ENCODE measurements around the gene GAS2L1. TPM values are rescaled to one million over a fixed set of nuclear protein-coding genes. Genes with fewer than 3 reads are reported as not detected.

The GAS2L1 gene
- total RNA-seq, 1 donor from 2014 or later = not detected

GRCh38 chr22:29341056-29341848, 34.8 kb downstream of the GAS2L1 start:
- Mint-ChIP-seq H3K9me3 (no peaks in the 10 kb centered on the region), H3K4me3 (no peak overlapping the region), H3K27me3 (no peaks in the 10 kb centered on the region), H3K4me1 (no peaks in the 10 kb centered on the region), H3K36me3 (ENCODE audit: low read depth) (peaks cover 95% of the 10 kb centered on the region), H3K27ac (no peak overlapping the region)
- ChIA-PET POLR2A (no interaction called here), CTCF (no interaction called here)
- ATAC-seq (ENCODE audit: low read depth) (no peak), DNase-seq (no peak)
- no peak for TF ChIP-seq CTCF (IDR thresholded peaks at IDR 0.05)
- intact Hi-C loops (cut with micrococcal nuclease) = no loop called here

- ChIA-PET CTCF (no interaction called here), POLR2A (no interaction called here)
- intact Hi-C loops (cut with micrococcal nuclease) = no loop called here
- no peaks in the 10 kb centered on the region for H3K4me1 Mint-ChIP-seq
- no peak overlapping the region for H3K27ac Mint-ChIP-seq
- H3K4me3 Mint-ChIP-seq = no peak overlapping the region
- no peaks in the 10 kb centered on the region for H3K27me3 Mint-ChIP-seq
- no peak for DNase-seq
- peaks cover 95% of the 10 kb centered on the region for H3K36me3 Mint-ChIP-seq (ENCODE audit: low read depth)
- no peak for ATAC-seq (ENCODE audit: low read depth)
- TF ChIP-seq CTCF (IDR thresholded peaks at IDR 0.05) = no peak
- no peaks in the 10 kb centered on the region for H3K9me3 Mint-ChIP-seq
Measured at GRCh38 chr22:29341849-29342127, 35.3 kb downstream of the GAS2L1 start.

GRCh38 chr22:29342177-29342576, 35.7 kb downstream of the GAS2L1 start:
- Mint-ChIP-seq H3K4me1 (no peaks in the 10 kb centered on the region), H3K27ac (no peak overlapping the region), H3K36me3 (ENCODE audit: low read depth) (peaks cover 95% of the 10 kb centered on the region), H3K9me3 (no peaks in the 10 kb centered on the region), H3K4me3 (no peak overlapping the region), H3K27me3 (no peaks in the 10 kb centered on the region)
- TF ChIP-seq CTCF (IDR thresholded peaks at IDR 0.05) = no peak
- no peak for DNase-seq
- intact Hi-C loops (cut with micrococcal nuclease) = no loop called here
- POLR2A ChIA-PET = no interaction called here
- CTCF ChIA-PET = no interaction called here
- ATAC-seq (ENCODE audit: low read depth) = no peak

GRCh38 chr22:29342577-29343312, 36.3 kb downstream of the GAS2L1 start:
- Mint-ChIP-seq H3K9me3 (no peaks in the 10 kb centered on the region), H3K27ac (no peak overlapping the region), H3K27me3 (no peaks in the 10 kb centered on the region), H3K4me1 (no peaks in the 10 kb centered on the region), H3K36me3 (ENCODE audit: low read depth) (peaks cover 95% of the 10 kb centered on the region), H3K4me3 (no peak overlapping the region)
- intact Hi-C loops (cut with micrococcal nuclease) = no loop called here
- CTCF ChIA-PET = no interaction called here
- no peak for TF ChIP-seq CTCF (IDR thresholded peaks at IDR 0.05)
- no peak for DNase-seq
- POLR2A ChIA-PET = no interaction called here
- ATAC-seq (ENCODE audit: low read depth) = no peak

GRCh38 chr22:29343313-29343805, 36.9 kb downstream of the GAS2L1 start:
- H3K36me3 Mint-ChIP-seq (ENCODE audit: low read depth) = peaks cover 95% of the 10 kb centered on the region
- H3K27me3 Mint-ChIP-seq = no peaks in the 10 kb centered on the region
- intact Hi-C loops (cut with micrococcal nuclease) = no loop called here
- no peak overlapping the region for H3K27ac Mint-ChIP-seq
- no peaks in the 10 kb centered on the region for H3K9me3 Mint-ChIP-seq
- DNase-seq = no peak
- CTCF ChIA-PET = no interaction called here
- H3K4me3 Mint-ChIP-seq = no peak overlapping the region
- POLR2A ChIA-PET = no interaction called here
- no peaks in the 10 kb centered on the region for H3K4me1 Mint-ChIP-seq
- TF ChIP-seq CTCF (IDR thresholded peaks at IDR 0.05) = no peak
- ATAC-seq (ENCODE audit: low read depth) = no peak

Measured in activated B cell treated with CpG ODN at 0.5 μM for 24 hours (primary cell).